H7 (cell line): ENCODE measurements around the gene ELOVL2. TPM values are rescaled to one million over a fixed set of nuclear protein-coding genes. Genes with fewer than 3 reads are reported as not detected.
A peak's percentile ranks its signal among the peaks of the same experiment; 100 is the strongest.
"Not testable (repeated sequence)": the region's sequence is repeated elsewhere in the genome, so short reads cannot be mapped to it uniquely, and the experiment has no call there.

Source experiments
- DNase-seq: peaks from one replicate; pipeline ENCODE4 v3.0.0; 2012
- H3K27me3 ChIP-seq: 2 replicates; pipeline ENCODE4 v1.6.0; 2011; ENCODE audit warnings: mild to moderate bottlenecking, low read length; ENCODE audit not compliant: control insufficient read depth, insufficient read depth
- H3K36me3 ChIP-seq: replicated peaks from 2 replicates; pipeline ENCODE4 v1.5.1; 2011; ENCODE audit warnings: low read length; ENCODE audit not compliant: control insufficient read depth, insufficient read depth
- H3K4me3 ChIP-seq: 2 replicates; pipeline ENCODE4 v1.5.1; 2011; ENCODE audit warnings: low read depth, mild to moderate bottlenecking, control low read depth, low read length, moderate library complexity; ENCODE audit not compliant: insufficient read depth
- total RNA-seq: library from RNA; depleted of rRNA; stranded (reverse); fragments of >200 nt; shearing (Covaris generic); gene quantifications from 2 replicates; pipeline ENCODE4 v1.2.3, GENCODE V29; 2014; rRNA removed

The ELOVL2 gene
- total RNA-seq = 1.0 and 2.6 TPM in 2 replicates

GRCh38 chr6:11043961-11044711, at the start of gene ELOVL2:
ELOVL2 (minus strand) TSS chr6:11044305; CDS start chr6:11044230, 75 bp downstream.
- H3K4me3 ChIP-seq = peak within 1 kb of the TSS; percentile 55
- peak; percentile 94 for DNase-seq
- H3K36me3 ChIP-seq = no peaks in the 10 kb centered on the region
- H3K27me3 ChIP-seq = peaks cover 37% of the 10 kb centered on the region

- no peak for DNase-seq
- no peaks in the 10 kb centered on the region for H3K36me3 ChIP-seq
- no peaks in the 10 kb centered on the region for H3K27me3 ChIP-seq
- H3K4me3 ChIP-seq = peak overlapping the region; percentile 98
Measured at GRCh38 chr6:11093376-11093625, 49.2 kb upstream of the ELOVL2 start.

GRCh38 chr6:11092668-11093375, 48.7 kb upstream of the ELOVL2 start:
- H3K36me3 ChIP-seq = no peaks in the 10 kb centered on the region
- no peaks in the 10 kb centered on the region for H3K27me3 ChIP-seq
- peak overlapping the region; percentile 98 for H3K4me3 ChIP-seq
- no peak for DNase-seq

- not testable (repeated sequence) for H3K36me3 ChIP-seq, H3K27me3 ChIP-seq, DNase-seq, H3K4me3 ChIP-seq
Measured at GRCh38 chr6:11091141-11091540, 47.0 kb upstream of the ELOVL2 start.

GRCh38 chr6:11089695-11090094, 45.6 kb upstream of the ELOVL2 start:
- H3K27me3 ChIP-seq = no peaks in the 10 kb centered on the region
- no peak for DNase-seq
- H3K36me3 ChIP-seq = no peaks in the 10 kb centered on the region
- no peak overlapping the region for H3K4me3 ChIP-seq

- not testable (repeated sequence) for H3K27me3 ChIP-seq, H3K36me3 ChIP-seq, DNase-seq
- peak overlapping the region; percentile 12; the same call in 1 of the 2 replicates for H3K4me3 ChIP-seq
Measured at GRCh38 chr6:11087141-11087812, 43.2 kb upstream of the ELOVL2 start.

GRCh38 chr6:11085758-11086435, 41.8 kb upstream of the ELOVL2 start:
- no peaks in the 10 kb centered on the region for H3K27me3 ChIP-seq

GRCh38 chr6:11083956-11084355, 39.9 kb upstream of the ELOVL2 start:
- Histone ChIP-seq H3K4me3 (no peak overlapping the region), H3K36me3 (no peaks in the 10 kb centered on the region), H3K27me3 (no peaks in the 10 kb centered on the region)
- DNase-seq = no peak

More at GRCh38 chr6:11085758-11086435, 41.8 kb upstream of the ELOVL2 start:
- no peak for DNase-seq
- Histone ChIP-seq H3K4me3 (no peak overlapping the region), H3K36me3 (no peaks in the 10 kb centered on the region)

- DNase-seq = no peak
- no peaks in the 10 kb centered on the region for H3K27me3 ChIP-seq
- no peaks in the 10 kb centered on the region for H3K36me3 ChIP-seq
- H3K4me3 ChIP-seq = no peak overlapping the region
Measured at GRCh38 chr6:11083491-11083890, 39.4 kb upstream of the ELOVL2 start.

GRCh38 chr6:11080296-11080695, 36.2 kb upstream of the ELOVL2 start:
- DNase-seq = no peak
- H3K27me3 ChIP-seq = no peaks in the 10 kb centered on the region
- no peak overlapping the region for H3K4me3 ChIP-seq
- no peaks in the 10 kb centered on the region for H3K36me3 ChIP-seq

GRCh38 chr6:11078266-11078665, 34.2 kb upstream of the ELOVL2 start:
- Histone ChIP-seq H3K4me3 (no peak overlapping the region), H3K27me3 (no peaks in the 10 kb centered on the region), H3K36me3 (no peaks in the 10 kb centered on the region)
- DNase-seq = no peak

GRCh38 chr6:11076540-11076939, 32.4 kb upstream of the ELOVL2 start:
- H3K4me3 ChIP-seq = no peak overlapping the region
- peak; percentile 35 for DNase-seq
- no peaks in the 10 kb centered on the region for H3K36me3 ChIP-seq
- H3K27me3 ChIP-seq = no peaks in the 10 kb centered on the region

- DNase-seq = no peak
- no peaks in the 10 kb centered on the region for H3K36me3 ChIP-seq
- no peaks in the 10 kb centered on the region for H3K27me3 ChIP-seq
- H3K4me3 ChIP-seq = no peak overlapping the region
Measured at GRCh38 chr6:11072101-11072500, 28.0 kb upstream of the ELOVL2 start.

- Histone ChIP-seq H3K4me3 (no peak overlapping the region), H3K27me3 (no peaks in the 10 kb centered on the region), H3K36me3 (no peaks in the 10 kb centered on the region)
- no peak for DNase-seq
Measured at GRCh38 chr6:11069760-11070159, 25.7 kb upstream of the ELOVL2 start.
